Measurements from ENCODE around the gene IRS1.

IRS1 gene

DNA sequence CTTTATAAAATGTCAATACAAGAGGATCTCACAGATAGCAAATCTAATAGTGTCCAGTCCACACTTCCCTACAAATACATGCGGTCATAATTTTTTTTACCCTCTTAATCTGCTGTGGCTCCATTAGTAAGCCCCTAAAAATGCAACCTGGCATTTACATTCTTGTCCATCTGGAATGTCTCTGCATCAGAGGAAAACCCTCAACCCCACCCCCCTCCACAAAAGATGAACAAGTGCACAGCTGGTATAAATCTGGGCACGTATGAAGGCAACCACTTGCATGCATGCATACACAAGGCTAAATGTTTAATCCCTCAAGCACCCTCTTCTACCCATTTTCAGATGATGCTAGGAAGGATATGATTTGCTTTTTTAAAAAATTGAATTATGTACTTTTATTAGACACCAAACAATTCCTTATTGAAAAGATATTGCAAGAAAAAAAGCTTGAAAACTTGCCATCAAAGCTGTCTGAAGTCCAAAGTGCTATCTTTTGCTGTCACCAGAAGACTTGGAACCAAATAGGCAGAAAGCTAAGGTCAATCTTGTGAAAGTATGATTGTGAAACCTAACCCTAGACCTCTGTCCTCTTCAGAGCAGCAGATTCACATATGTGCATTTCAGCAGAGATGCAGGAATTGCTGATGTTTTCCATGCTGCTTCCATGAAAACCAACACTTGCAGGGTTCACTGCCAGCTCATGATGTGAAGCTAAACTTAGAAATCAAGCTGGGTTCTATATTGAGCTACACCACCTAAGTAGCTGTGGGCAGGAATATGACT is 39.0 kb downstream of the IRS1 start:
- DNase-seq (ENCODE audit: extremely low read depth in 1 of 2, low read depth in 1 of 2) = no peak

DNA sequence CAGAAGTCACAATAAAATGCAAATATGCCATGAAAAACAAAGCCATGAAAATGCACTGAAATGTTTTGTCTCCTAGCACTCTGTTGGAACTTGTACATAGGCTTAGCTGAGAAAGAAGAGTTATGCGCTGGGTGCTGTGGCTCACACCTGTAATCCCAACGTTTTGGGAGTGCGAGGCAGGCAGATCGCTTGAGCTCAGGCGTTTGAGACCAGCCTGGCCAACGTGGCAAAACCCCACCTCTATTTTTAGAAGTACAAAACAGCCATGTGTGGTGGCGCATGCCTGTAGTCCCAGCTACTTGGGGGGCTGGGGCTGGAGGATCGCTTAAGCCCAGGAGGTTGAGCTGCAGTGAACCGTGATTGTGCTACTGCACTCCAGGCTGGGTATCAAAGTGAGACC is 39.9 kb downstream of the IRS1 start:
- DNase-seq (ENCODE audit: extremely low read depth in 1 of 2, low read depth in 1 of 2) = no peak

GRCh38 chr2:226758921-226759640 is 40.5 kb downstream of the IRS1 start:
- DNase-seq (ENCODE audit: extremely low read depth in 1 of 2, low read depth in 1 of 2) = no peak

GRCh38 chr2:226756131-226756530 is 43.5 kb downstream of the IRS1 start:
- DNase-seq (ENCODE audit: extremely low read depth in 1 of 2, low read depth in 1 of 2) = no peak

DNA sequence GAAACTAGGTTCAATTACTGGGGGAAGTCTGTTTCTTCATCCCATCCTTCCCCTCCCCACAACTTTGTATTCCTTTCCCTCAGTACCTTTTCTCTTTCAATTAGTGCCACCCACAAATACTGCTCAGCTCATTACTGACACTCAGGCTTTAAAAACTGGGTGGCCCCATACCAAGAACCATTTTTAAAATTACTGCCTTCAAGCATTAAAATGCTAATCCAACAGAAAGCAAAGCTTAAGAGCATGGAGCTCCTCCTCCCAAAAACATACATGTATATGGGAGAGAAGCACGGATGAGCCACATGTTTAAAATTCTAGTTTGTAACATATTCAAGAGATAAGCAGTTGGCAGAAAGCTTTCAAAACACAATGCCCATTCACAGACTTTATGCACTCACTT is 44.0 kb downstream of the IRS1 start:
- DNase-seq (ENCODE audit: extremely low read depth in 1 of 2, low read depth in 1 of 2) = no peak

DNA sequence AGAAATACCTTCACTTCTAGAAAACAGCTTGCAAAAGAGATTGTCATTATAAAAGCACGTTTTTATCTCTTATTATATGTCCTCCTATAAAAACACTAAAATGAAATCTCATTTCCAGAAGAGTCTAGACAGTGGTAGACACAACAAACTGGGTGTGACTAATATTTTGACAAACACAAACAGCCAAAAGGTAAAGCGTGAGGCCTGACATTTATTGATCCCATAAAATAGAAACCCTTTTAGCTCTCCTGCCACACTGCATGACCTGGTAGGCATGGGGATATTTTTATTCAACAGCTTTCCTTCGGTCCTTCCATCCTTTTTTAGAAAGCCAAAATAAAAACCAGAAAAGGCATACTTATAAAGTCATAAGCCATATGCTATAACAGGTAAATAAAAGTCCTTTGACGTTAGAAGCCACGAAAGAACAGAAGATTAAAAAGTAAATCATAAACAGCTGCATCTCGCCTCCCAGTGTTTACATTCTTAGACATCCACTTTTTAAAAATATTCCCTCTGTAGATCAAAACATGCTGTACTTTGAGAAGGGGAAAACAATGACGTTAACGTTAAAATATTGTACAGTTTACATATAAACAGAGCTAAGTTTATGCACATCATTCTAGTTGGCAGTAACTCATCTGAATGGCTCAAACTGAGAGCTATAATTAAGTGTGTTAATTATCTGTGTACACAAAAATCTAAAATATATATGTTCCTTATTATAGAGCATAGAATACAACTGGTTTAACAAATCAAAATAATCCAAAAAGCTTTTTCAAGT is 44.6 kb downstream of the IRS1 start:
- no peak for DNase-seq (ENCODE audit: extremely low read depth in 1 of 2, low read depth in 1 of 2)

GRCh38 chr2:226752887-226753286 is 46.7 kb downstream of the IRS1 start:
- no peak for DNase-seq (ENCODE audit: extremely low read depth in 1 of 2, low read depth in 1 of 2)

DNA sequence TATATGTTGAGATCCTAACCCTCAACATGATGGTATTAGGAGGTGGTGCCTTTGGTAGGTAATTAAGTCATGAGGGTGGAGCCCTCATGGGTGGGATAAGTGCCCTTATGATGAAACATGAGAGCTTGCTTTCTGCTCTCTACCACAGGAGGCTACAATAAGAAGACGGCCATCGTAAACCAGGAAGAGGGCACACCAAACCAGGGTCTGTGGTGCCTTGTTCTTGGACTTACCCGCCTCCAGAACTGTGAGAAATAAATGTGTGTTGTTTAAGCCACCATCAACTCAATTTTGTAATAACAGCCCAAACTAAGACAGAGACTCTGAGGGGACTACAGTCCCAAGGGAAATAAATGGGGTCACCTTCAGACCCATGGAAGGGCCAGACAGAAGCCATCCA is 52.3 kb downstream of the IRS1 start:
- DNase-seq (ENCODE audit: extremely low read depth in 1 of 2, low read depth in 1 of 2) = no peak

- no peak for DNase-seq (ENCODE audit: extremely low read depth in 1 of 2, low read depth in 1 of 2)
Measured at GRCh38 chr2:226746196-226746800, 53.3 kb downstream of the IRS1 start.

DNA sequence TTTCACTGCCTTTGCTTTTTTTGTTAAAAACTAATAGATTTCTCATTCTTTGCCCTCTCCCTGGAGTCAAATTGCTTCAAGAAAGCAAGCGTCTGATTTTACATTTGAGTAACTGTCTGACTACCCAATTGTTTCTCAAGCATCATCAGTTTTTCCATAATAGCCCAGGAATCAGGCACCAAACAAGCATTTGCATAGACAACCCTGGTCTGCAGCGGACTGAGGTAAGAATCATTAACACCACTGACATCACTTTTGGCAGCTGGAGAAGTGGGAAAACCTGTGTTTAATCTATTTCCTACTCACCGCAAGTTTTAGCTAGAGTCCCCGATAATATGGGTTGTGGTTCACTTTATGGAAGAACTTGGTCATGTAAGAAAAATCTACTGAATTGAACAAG is 55.7 kb downstream of the IRS1 start:
- DNase-seq (ENCODE audit: extremely low read depth in 1 of 2, low read depth in 1 of 2) = no peak

- no peak for DNase-seq (ENCODE audit: extremely low read depth in 1 of 2, low read depth in 1 of 2)
Measured at GRCh38 chr2:226742347-226742746, 57.3 kb downstream of the IRS1 start.

DNA sequence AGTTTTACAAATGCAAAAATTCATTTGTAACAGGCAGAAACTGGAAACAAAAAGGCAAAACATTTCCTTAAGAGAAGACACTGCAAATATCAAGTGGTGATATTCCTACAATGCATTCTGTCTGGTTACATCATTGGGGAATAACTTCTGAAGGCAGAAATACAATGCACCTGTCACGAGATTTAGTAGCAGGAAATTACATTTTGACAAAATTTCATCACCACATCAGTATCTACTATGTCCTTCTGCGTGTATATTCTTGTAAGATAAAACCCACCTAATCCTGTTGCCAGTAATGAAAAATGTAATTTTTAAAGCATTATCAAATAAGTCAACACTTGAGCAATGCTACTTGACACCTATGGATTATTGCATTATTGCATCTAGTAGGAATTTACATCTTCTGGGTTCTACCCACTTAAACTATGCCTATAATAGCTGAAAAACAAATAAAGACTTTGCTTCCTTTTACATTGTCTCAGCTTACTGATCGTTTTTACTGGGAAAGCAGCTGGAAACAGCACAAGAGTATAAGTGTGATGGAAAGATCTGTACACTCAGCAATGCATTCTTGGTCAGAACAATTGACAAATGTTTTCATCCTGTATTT is 59.5 kb downstream of the IRS1 start:
- no peak for DNase-seq (ENCODE audit: extremely low read depth in 1 of 2, low read depth in 1 of 2)

GRCh38 chr2:226739545-226740030 is 60.0 kb downstream of the IRS1 start:
- DNase-seq (ENCODE audit: extremely low read depth in 1 of 2, low read depth in 1 of 2) = no peak

- DNase-seq (ENCODE audit: extremely low read depth in 1 of 2, low read depth in 1 of 2) = no peak
Measured at GRCh38 chr2:226738821-226739544, 60.6 kb downstream of the IRS1 start.

- DNase-seq (ENCODE audit: extremely low read depth in 1 of 2, low read depth in 1 of 2) = no peak
Measured at GRCh38 chr2:226738191-226738820, 61.3 kb downstream of the IRS1 start.

DNA sequence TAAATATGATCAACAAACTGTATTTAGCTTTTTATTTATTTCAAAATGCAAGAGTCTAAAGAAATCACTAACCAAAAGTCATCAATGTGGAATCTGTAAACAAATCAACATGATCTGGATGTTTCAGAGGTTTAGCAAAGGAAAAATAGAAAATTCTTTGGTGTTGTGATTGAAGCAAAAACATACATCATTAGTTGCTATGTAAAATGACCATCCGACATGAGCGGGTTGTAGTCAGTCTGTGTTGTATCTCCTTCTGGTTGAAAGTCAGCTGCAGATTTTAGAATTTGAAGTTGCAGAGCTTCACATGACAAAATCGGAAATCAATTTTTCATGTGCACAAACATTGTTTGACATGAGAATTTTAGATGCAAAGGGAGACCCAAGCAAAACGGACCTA is 63.2 kb downstream of the IRS1 start:
- DNase-seq (ENCODE audit: extremely low read depth in 1 of 2, low read depth in 1 of 2) = no peak

DNA sequence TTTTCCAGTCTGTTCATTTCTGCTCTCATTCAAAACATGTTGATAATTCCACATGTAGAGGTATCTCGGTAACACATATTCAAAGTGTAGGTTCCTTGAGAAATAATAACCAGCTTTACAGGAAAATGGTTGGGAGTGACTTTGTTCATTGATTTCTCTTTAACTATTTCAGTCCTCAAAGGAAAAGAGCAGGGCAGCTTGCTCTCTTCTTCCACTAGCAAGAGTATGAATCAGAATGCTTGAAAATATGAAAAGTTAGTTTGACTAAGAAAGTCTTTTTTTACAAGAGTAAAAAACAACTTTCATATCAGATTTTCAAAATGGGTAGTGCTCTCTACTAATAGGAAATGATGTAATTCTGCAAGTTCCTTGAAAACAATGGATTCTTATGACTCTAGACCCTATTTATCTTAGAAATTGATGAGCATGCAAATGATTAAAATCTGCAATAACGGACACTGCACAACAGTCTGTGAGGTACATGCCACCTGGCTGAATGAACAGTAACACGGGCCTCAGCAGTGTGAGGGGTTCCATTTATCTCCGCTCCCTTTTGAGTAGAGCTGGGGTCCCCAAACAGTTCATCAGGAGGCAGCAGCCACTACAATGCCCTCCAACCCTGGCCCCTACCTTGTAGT is 65.6 kb downstream of the IRS1 start:
- DNase-seq (ENCODE audit: extremely low read depth in 1 of 2, low read depth in 1 of 2) = no peak

- DNase-seq (ENCODE audit: extremely low read depth in 1 of 2, low read depth in 1 of 2) = no peak
Measured at GRCh38 chr2:226733189-226733858, 66.3 kb downstream of the IRS1 start.
